ENCODE data around the gene EEPD1. TPM values are rescaled to one million over a fixed set of nuclear protein-coding genes. Genes with fewer than 3 reads are reported as not detected.

Gene EEPD1
- total and polyA plus RNA-seq, 2 donors (not counting 3 experiments of a cell fraction or from before 2014, with no cell fraction given): 0.40 to 0.42 TPM

DNA sequence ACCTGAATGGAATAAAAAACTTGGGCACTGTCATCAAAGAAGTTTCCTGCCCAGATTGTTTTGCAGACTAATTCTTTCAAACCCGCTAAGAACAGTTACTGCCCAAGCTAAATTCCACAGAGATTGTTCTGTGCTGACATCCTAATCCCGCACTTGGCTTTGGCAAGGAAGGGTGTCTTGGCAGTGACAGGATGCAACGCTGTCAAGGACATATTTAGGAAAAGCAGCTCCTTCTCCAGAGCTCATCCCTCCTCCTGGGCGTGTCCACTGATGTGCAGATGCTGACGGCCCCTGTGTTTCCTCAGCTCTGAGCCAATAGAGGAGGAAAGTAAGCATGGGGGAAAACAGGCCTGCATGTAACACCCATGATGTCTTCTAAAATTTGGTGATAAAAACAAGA is 74.2 kb downstream of the EEPD1 start:
- Histone ChIP-seq H3K9me3 (replicated peaks; ENCODE audit: control insufficient read depth, insufficient read depth, low read length) (no peaks in the 10 kb centered on the region), H3K9me1 (replicated peaks; ENCODE audit: control insufficient read depth, extremely low read depth, insufficient read depth, low read length) (no peaks in the 10 kb centered on the region), H2AFZ (ENCODE audit: low read depth, low read length) (no peak overlapping the region), H3K79me2 (ENCODE audit: control insufficient read depth, insufficient read depth, low read length) (no peaks in the 10 kb centered on the region), H3K4me3 (replicated peaks in 1 of 3; ENCODE audit: insufficient read depth in 1 of 3, low read depth in 1 of 3, low read length in 3 of 3) (no peak overlapping the region), H3K36me3 (ENCODE audit: control insufficient read depth in 2 of 2, extremely low read depth in 1 of 2, insufficient read depth in 2 of 2, low read length in 2 of 2) (no peaks in the 10 kb centered on the region), H3K4me1 (ENCODE audit: control insufficient read depth, extremely low read depth, insufficient read depth, low read length) (no peaks in the 10 kb centered on the region), H3K27ac (ENCODE audit: insufficient read depth, low read depth, low read length) (no peak overlapping the region), H4K20me1 (replicated peaks; ENCODE audit: control insufficient read depth, extremely low read depth, insufficient read depth, low read length) (no peaks in the 10 kb centered on the region), H3K27me3 (ENCODE audit: control insufficient read depth in 2 of 2, insufficient read depth in 2 of 2, low read length in 2 of 2) (peaks cover 0 to 8% of the 10 kb centered on the region in 2 experiments), H3K4me2 (ENCODE audit: insufficient read depth, low read length) (no peak overlapping the region), H3K9ac (replicated peaks; ENCODE audit: extremely low read depth, insufficient read depth, low read length) (no peak overlapping the region)
- dilution Hi-C loops (cut with MboI; ENCODE audit: extremely low pct_ligation_motif_present, low sequenced_read_pairs): no loop called here
- FAIRE-seq: no peak
- intact Hi-C loops (cut with micrococcal nuclease): no loop called here
- no peak for DNase-seq (ENCODE audit: low read depth, low spot score)
- POLR2A ChIA-PET: no interaction called here
- TF ChIP-seq, protein P1, sequence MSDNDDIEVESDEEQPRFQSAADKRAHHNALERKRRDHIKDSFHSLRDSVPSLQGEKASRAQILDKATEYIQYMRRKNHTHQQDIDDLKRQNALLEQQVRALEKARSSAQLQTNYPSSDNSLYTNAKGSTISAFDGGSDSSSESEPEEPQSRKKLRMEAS (IDR thresholded peaks at IDR 0.05; ENCODE audit: insufficient read depth, insufficient read length): no peak
- TF ChIP-seq MYC (IDR thresholded peaks at IDR 0.05; ENCODE audit: low read depth, low read length) (no peak), EZH2 (IDR thresholded peaks at IDR 0.05; ENCODE audit: borderline replicate concordance, low read depth, low read length, severe bottlenecking) (no peak), GATA2 (IDR thresholded peaks at IDR 0.05; ENCODE audit: insufficient read depth, insufficient read length, low read depth, low read length) (no peak)
- CTCF ChIA-PET: no interaction called here
- BruUV-seq (replicated peaks): no TSS peak

GRCh38 chr7:36228039-36228438 is 75.0 kb downstream of the EEPD1 start:
- no peaks in the 10 kb centered on the region for H3K79me2 ChIP-seq (ENCODE audit: control insufficient read depth, insufficient read depth, low read length)
- no peak overlapping the region for H3K9ac ChIP-seq (replicated peaks; ENCODE audit: extremely low read depth, insufficient read depth, low read length)
- no peak overlapping the region for H3K4me3 ChIP-seq (replicated peaks in 1 of 3; ENCODE audit: insufficient read depth in 1 of 3, low read depth in 1 of 3, low read length in 3 of 3)
- POLR2A ChIA-PET: no interaction called here
- intact Hi-C loops (cut with micrococcal nuclease): no loop called here
- DNase-seq (ENCODE audit: low read depth, low spot score) (no peak), FAIRE-seq (no peak)
- no TSS peak for BruUV-seq (replicated peaks)
- H4K20me1 ChIP-seq (replicated peaks; ENCODE audit: control insufficient read depth, extremely low read depth, insufficient read depth, low read length): no peaks in the 10 kb centered on the region
- CTCF ChIA-PET: no interaction called here
- H3K4me1 ChIP-seq (ENCODE audit: control insufficient read depth, extremely low read depth, insufficient read depth, low read length): no peaks in the 10 kb centered on the region
- no peak overlapping the region for H3K27ac ChIP-seq (ENCODE audit: insufficient read depth, low read depth, low read length)
- no peak overlapping the region for H3K4me2 ChIP-seq (ENCODE audit: insufficient read depth, low read length)
- TF ChIP-seq MYC (IDR thresholded peaks at IDR 0.05; ENCODE audit: low read depth, low read length) (no peak), EZH2 (IDR thresholded peaks at IDR 0.05; ENCODE audit: borderline replicate concordance, low read depth, low read length, severe bottlenecking) (no peak), JUN (IDR thresholded peaks at IDR 0.05; ENCODE audit: borderline replicate concordance, insufficient read depth, insufficient read length, low read depth) (no peak), POLR2A (IDR thresholded peaks at IDR 0.05; ENCODE audit: low read depth, low read length) (no peak), POLR2AphosphoS5 (IDR thresholded peaks at IDR 0.05; ENCODE audit: insufficient read depth, low read depth, low read length) (no peak), GATA2 (IDR thresholded peaks at IDR 0.05; ENCODE audit: insufficient read depth, insufficient read length, low read depth, low read length) (no peak), FOS (IDR thresholded peaks at IDR 0.05; ENCODE audit: borderline replicate concordance, insufficient read depth, low read length) (no peak)
- TF ChIP-seq, protein P1 (IDR thresholded peaks at IDR 0.05; ENCODE audit: insufficient read depth, insufficient read length): no peak
- TF ChIP-seq, protein P2, sequence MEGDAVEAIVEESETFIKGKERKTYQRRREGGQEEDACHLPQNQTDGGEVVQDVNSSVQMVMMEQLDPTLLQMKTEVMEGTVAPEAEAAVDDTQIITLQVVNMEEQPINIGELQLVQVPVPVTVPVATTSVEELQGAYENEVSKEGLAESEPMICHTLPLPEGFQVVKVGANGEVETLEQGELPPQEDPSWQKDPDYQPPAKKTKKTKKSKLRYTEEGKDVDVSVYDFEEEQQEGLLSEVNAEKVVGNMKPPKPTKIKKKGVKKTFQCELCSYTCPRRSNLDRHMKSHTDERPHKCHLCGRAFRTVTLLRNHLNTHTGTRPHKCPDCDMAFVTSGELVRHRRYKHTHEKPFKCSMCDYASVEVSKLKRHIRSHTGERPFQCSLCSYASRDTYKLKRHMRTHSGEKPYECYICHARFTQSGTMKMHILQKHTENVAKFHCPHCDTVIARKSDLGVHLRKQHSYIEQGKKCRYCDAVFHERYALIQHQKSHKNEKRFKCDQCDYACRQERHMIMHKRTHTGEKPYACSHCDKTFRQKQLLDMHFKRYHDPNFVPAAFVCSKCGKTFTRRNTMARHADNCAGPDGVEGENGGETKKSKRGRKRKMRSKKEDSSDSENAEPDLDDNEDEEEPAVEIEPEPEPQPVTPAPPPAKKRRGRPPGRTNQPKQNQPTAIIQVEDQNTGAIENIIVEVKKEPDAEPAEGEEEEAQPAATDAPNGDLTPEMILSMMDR (IDR thresholded peaks at IDR 0.05; ENCODE audit: extremely low read depth in 1 of 2, insufficient read depth in 1 of 2, low read depth in 1 of 2, low read length in 2 of 2): no peak
- H3K36me3 ChIP-seq (ENCODE audit: control insufficient read depth in 2 of 2, extremely low read depth in 1 of 2, insufficient read depth in 2 of 2, low read length in 2 of 2): no peaks in the 10 kb centered on the region
- H2AFZ ChIP-seq (ENCODE audit: low read depth, low read length): no peak overlapping the region
- dilution Hi-C loops (cut with MboI; ENCODE audit: extremely low pct_ligation_motif_present, low sequenced_read_pairs): no loop called here
- H3K9me1 ChIP-seq (replicated peaks; ENCODE audit: control insufficient read depth, extremely low read depth, insufficient read depth, low read length): no peaks in the 10 kb centered on the region
- H3K9me3 ChIP-seq (replicated peaks; ENCODE audit: control insufficient read depth, insufficient read depth, low read length): no peaks in the 10 kb centered on the region
- peaks cover 0 to 8% of the 10 kb centered on the region in 2 experiments for H3K27me3 ChIP-seq (ENCODE audit: control insufficient read depth in 2 of 2, insufficient read depth in 2 of 2, low read length in 2 of 2)
